ENCODE data around the gene ACBD3.

Gene ACBD3

DNA sequence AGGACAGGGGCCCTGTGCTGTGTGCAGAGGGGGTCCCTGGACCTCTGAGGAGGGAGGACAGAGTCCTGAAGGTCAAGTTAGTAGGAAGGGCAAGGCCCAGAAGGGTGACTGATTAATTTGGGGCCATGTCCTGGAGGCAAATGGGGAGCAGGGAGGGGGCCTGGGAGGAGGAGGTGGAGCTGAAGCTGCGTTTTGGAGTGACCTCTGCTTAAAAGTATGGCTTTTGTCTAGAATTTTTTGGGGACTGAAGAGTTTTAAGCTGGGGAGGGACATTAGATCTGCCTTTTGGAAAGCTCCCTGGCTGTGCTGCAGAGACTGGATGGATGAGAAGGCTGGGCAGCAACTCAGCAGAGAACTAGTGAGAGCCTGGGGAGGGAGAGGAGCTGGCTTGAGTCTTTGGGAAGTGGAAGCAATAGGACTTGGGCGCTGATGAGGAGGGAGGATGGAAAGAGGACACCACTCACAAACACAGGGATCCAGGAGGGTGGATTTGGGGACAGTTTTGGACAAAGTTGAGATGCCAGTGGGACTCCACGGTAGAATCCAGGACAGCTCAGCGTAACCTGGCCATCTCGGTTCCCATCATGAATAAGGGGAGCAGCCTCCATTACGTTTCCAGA lies 52.9 kb downstream of the ACBD3 start:
- DNase-seq = no peak

GRCh38 chr1:226132728-226133503 lies 53.6 kb downstream of the ACBD3 start:
- no peak for DNase-seq

DNA sequence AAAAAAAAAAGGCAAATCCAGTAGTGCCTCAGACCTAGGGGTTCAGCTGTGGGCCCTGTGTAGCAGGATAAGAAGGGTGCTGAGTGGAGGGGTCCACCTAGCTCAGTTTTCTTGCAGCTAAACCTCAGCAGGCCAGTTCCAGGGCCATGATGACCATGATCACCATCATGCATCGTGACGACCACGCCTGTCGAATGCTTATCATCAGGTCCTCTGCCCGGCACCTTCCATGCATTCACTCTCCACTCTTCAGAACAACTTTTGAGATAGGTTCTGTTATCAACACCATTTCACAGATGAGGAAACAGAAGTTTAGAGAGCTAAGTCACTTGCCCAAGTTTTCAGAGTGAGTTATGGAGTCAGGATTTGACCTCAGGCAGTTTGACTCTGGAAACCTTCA lies 54.9 kb downstream of the ACBD3 start:
- DNase-seq = no peak

GRCh38 chr1:226129230-226129629 lies 57.3 kb downstream of the ACBD3 start:
- no peak for DNase-seq

GRCh38 chr1:226128487-226129075 lies 58.0 kb downstream of the ACBD3 start:
- DNase-seq = no peak

DNA sequence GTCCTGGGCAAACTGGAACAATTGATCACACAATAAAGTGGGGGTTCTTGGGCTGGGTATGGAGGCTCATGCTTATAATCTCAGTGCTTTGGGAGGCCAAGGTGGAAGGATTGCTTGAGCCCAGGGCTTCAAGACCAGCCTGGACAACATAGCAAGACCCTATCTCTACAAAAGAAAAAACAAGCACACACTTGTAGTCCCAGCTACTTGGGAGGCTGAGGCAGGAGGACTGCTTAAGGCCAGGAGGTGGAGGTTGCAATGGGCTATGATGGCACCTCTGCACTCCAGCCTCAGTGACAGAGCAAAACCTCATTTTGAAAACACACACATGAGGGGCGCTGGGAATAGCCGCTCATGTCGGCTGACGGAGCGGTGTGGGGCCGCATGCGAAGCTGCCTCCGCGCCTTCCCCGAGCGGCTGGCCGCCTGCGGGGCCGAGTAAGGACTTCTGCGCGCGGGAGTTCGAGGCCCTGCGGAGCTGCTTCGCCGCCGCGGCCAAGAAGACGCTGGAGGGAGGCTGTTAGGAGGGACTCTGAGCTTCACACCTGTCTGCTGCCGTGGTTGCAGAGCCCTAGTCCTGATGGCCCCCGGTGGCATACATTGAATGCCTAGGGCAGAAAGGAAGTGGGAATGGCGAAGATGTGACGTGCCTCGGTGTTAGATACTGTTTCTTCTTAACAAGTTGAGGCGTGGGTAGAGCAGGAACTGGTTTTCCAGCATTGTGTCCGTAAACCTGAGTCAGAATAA lies 59.5 kb downstream of the ACBD3 start:
- no peak for DNase-seq

DNA sequence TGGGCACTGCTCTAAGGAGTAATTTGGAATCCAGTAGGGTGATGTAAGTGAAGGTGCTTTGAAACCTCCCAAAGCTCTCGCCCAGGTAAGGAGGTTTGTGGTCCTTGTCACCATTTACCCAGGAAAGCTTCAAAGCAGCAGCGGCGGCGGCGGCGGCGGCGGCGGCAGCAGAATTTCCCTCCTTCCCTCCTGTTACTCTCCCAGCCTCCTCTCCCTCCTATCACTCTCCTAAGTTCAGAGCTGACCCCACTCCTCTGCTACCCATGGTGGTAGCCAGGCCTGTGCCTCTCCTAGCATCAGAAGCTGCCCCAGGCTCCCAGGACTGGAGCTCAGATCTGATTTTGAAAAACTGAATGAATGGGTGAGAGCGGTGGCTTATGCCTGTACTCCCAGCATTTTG lies 60.7 kb downstream of the ACBD3 start:
- DNase-seq = no peak

DNA sequence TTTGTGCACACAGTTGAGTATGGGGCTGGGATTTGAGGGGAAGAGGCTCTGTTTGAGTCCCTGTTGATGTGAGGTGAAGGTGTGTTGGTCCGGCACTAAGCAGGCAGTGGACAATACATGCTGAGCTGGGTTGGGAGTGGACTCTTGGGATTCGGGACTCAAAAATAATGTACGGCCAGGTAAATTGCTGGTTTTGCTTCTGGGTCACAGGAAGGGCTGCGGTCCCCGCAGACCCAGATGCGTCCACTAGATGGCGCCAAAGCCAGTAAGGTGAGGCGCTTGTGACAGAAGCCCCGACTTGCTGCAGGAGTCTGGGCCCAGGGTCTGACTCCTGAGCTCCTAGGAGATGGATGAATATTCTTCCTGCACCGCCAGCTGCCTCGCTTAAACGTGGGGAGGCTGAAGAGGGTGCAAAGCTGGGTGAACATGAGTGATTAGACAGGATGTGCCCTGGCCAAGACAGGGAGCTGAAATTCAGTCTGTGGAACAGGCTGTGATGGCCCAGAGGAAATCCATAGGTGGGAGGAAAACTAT lies 61.4 kb downstream of the ACBD3 start:
- peak; percentile 88 for DNase-seq

GRCh38 chr1:226123591-226124471 lies 62.7 kb downstream of the ACBD3 start:
- DNase-seq = no peak

DNA sequence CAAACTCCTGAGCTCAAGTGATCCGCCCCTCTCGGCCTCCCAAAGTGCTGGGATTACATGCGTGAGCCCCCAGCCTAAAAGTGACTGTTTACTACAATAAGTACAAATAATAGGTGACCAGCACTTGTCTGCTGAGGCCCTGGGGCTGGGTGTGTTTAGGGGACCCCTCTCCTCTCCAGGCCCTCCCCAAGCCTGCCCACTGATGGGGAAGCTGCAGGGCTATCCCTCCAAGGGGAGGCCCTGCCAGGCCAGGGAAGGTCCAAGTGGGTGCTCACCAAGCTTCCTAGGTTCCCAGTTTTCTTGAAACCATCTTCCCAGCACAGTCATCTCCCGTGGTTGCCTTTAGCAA lies 63.4 kb downstream of the ACBD3 start:
- DNase-seq = no peak

DNA sequence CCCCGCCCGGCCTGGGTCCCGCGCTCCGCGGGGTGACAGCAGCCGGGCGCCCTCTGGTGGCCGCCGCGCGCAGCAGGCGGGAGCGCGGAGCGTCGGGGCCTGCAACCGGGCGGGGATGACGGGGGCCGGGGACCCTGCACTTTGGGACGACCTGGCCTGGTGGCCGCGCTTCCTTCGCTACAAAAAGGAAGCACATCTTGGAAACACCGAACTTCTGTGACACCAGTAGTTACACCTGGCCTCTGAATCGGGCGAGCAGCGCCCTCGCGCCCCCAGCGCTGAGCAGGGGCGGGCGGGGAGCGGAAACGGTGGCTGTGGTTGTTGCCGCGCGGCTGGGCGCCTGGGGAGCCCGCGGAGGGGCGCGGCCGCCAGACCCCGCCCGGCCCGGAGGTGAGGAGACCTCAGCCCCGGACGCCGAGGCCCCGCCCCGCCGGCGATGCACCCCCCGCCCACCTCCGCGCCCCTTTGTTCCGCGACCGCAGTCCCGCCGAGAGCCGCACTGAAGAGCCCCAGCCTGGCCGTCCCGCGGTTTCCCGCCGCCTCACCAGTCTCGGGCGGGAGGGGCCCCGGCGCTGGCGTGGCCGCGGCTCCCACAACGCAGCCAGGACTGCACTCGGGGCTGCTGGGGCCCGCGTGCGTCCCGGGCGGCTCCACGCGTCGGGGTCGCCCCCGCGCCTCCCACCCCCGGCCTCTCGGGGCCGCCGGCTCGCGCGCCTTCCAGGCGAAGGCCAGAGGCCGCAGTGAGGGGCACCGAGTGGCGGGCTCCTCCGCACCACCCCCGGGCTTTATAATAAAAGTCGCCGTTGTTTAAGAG lies 64.7 kb downstream of the ACBD3 start:
- DNase-seq = peak; percentile 85

DNA sequence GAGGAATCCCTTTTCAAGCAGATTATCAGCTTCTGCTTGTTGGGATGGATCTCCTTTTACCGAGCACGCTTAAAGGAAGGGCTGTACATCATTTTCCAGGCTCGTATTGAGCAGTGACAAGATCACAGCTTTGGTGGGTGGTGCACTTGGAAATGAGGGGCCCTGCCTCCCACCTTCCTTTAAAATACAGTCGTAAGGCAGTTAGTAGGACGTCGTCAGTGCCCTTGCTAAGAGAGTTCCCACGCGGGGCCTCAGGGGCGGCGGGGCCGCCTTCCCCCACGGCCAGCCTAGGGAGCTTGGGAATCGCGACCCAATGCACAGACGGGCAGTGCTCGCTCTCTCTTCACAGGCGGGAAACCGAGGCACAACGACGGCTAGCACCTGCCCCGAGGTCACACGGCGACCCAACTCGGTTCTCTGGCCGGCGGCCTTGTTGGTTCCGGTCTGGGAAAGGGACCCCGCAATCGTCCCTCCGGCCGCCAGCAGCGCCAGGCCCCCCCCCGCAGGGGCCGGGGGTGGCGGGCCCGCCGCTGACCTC lies 65.4 kb downstream of the ACBD3 start:
- DNase-seq = peak; percentile 11

GRCh38 chr1:226120398-226120797 lies 66.1 kb downstream of the ACBD3 start:
- no peak for DNase-seq

GRCh38 chr1:226119169-226119568 lies 67.4 kb downstream of the ACBD3 start:
- DNase-seq = no peak

DNA sequence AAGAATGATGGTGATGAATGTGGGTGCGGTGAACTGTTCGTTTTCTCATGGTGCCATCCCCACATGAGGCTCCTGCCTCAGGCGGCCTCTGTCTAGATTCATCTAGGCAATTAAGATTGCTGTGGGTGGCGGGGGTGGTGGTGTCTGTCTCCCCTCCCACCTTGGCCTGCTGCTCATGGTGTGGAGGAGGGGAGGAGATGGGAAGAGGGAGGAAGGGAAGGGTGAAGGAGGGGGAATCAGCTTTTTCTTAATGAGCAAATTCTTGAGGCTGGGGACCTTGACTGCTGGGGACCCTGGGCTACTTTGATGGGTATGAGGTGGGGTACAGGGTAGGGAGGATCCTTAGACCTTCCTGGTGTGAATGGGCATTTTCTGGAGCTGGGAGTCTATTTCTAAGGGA lies 68.2 kb downstream of the ACBD3 start:
- DNase-seq = no peak

GRCh38 chr1:226117330-226117729 lies 69.2 kb downstream of the ACBD3 start:
- no peak for DNase-seq

DNA sequence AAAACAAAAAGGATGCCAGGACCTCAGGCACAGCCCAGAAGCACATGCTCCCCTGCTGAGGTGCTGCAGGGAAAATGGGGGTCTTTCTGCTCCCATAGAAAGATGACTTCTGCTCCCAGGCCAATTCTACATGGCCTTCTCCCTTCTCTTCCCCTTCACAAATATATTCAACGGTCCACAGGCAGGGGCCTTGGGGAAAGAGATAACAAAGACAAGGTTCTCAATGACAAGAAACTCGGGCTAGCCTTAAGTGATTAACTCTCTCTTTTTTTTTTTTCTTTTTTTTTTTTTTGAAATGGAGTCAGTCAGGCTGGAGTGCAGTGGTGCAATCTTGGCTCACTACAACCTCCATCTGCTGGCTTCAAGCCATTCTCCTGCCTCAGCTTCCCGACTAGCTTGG lies 69.9 kb downstream of the ACBD3 start:
- DNase-seq = no peak

GRCh38 chr1:226112626-226113025 lies 73.9 kb downstream of the ACBD3 start:
- no peak for DNase-seq

GRCh38 chr1:226111883-226112261 lies 74.7 kb downstream of the ACBD3 start:
- DNase-seq = no peak

- DNase-seq = no peak
These were observed 75.3 kb downstream of the ACBD3 start for GRCh38 chr1:226111098-226111882.

Measured in CD4-positive, alpha-beta T cell treated with Interleukin-10 for 1 hour (primary cell).